Body of pancreas (tissue), 4 donors: ENCODE results near the gene BMERB1.

Experiments
- CTCF ChIP-seq, 7 experiments: fragments of 450-650 bp in 4 of 7; fragments of 200-600 bp in 3 of 7; sonication (generic) in 3 of 7; IDR thresholded peaks; one replicate each; pipeline ENCODE4 v1.5.1; 2016 to 2019; ENCODE audit warnings: antibody characterized with exemption in 7 of 7
- POLR2A ChIP-seq, 3 donors: fragments of 450-650 bp; IDR thresholded peaks; one replicate each; pipeline ENCODE4 v1.6.1; 2016; ENCODE audit warnings: antibody characterized with exemption in 3 of 3, mild to moderate bottlenecking in 2 of 3

- TF ChIP-seq CTCF (IDR thresholded peaks at IDR 0.05) = no peak
- no peak for TF ChIP-seq POLR2A (IDR thresholded peaks at IDR 0.05)
These were observed 57.8 kb downstream of the BMERB1 start for GRCh38 chr16:15492091-15492740.
